HG02798 (cell line): ENCODE data around the gene TXNDC2.
A peak's percentile ranks its signal among the peaks of the same experiment; 100 is the strongest.
"Not testable (repeated sequence)": the region's sequence is repeated elsewhere in the genome, so short reads cannot be mapped to it uniquely, and the experiment has no call there.

ENCODE experiments used
- ATAC-seq: cut with Tn5 transposase; IDR thresholded peaks from one replicate; pipeline ENCODE4 v1.9.1; 2021; ENCODE audit warnings: mild to moderate bottlenecking; ENCODE audit not compliant: unreplicated experiment, poor library complexity

TXNDC2 gene

GRCh38 chr18:9910071-9910470 lies 24.3 kb downstream of the TXNDC2 start:
- no peak for ATAC-seq

GRCh38 chr18:9910661-9911060 lies 24.9 kb downstream of the TXNDC2 start:
- ATAC-seq, result no peak

- no peak for ATAC-seq
Measured at GRCh38 chr18:9911226-9911625, 25.5 kb downstream of the TXNDC2 start.

- ATAC-seq, result not testable (repeated sequence)
Measured at GRCh38 chr18:9912285-9912684, 26.5 kb downstream of the TXNDC2 start.

GRCh38 chr18:9913151-9913525 lies 27.4 kb downstream of the TXNDC2 start:
- no peak for ATAC-seq

- ATAC-seq, result peak; percentile 84
Measured at GRCh38 chr18:9913526-9914333, 28.0 kb downstream of the TXNDC2 start, which contains the start of gene VAPA. VAPA (plus strand) TSS chr18:9914016; CDS start chr18:9914257, 241 bp downstream.

- ATAC-seq, result peak; percentile 24
Measured at GRCh38 chr18:9914334-9914583, 28.5 kb downstream of the TXNDC2 start.

- peak; percentile 31 for ATAC-seq
Measured at GRCh38 chr18:9914584-9915290, 29.0 kb downstream of the TXNDC2 start.

GRCh38 chr18:9915291-9916076 lies 29.7 kb downstream of the TXNDC2 start:
- no peak for ATAC-seq

- no peak for ATAC-seq
Measured at GRCh38 chr18:9916077-9916639, 30.4 kb downstream of the TXNDC2 start.

- no peak for ATAC-seq
Measured at GRCh38 chr18:9916808-9917207, 31.0 kb downstream of the TXNDC2 start.

GRCh38 chr18:9918016-9918680 lies 32.4 kb downstream of the TXNDC2 start:
- ATAC-seq, result no peak

- ATAC-seq, result no peak
Measured at GRCh38 chr18:9919564-9920232, 33.9 kb downstream of the TXNDC2 start.

GRCh38 chr18:9922592-9923311 lies 37.0 kb downstream of the TXNDC2 start:
- ATAC-seq, result no peak

GRCh38 chr18:9924371-9924943 lies 38.7 kb downstream of the TXNDC2 start:
- ATAC-seq, result no peak

- ATAC-seq, result no peak
Measured at GRCh38 chr18:9925369-9925768, 39.6 kb downstream of the TXNDC2 start.

- ATAC-seq, result no peak
Measured at GRCh38 chr18:9925795-9926194, 40.0 kb downstream of the TXNDC2 start.

GRCh38 chr18:9926223-9926894 lies 40.6 kb downstream of the TXNDC2 start:
- ATAC-seq, result no peak
